Spleen (tissue), 11 donors: ENCODE results near the gene PRKCE. TPM values are rescaled to one million over a fixed set of nuclear protein-coding genes. Genes with fewer than 3 reads are reported as not detected.
A peak's percentile ranks its signal among the peaks of the same experiment; 100 is the strongest.

ENCODE experiments used
- DNase-seq: peaks from one replicate; pipeline ENCODE4 v3.0.0-alpha.2; 2020
- H3K27ac ChIP-seq, 8 donors: fragments of 200-600 bp; sonication (generic) in 7 of 8; 1 replicate in 4 of 8; 2 replicates in 4 of 8; pipeline versions ENCODE4 v1.5.0 to v1.8.0; 2016 to 2021; ENCODE audit warnings: inconsistent platforms in 4 of 8, mild to moderate bottlenecking in 4 of 8, moderate library complexity in 1 of 8
- H3K27me3 ChIP-seq, 7 donors: fragments of 200-600 bp; sonication (generic) in 6 of 7; replicated peaks in 1 of 7; 1 replicate in 4 of 7; 2 replicates in 3 of 7; pipeline versions ENCODE4 v1.5.0 to v1.8.0; 2016 to 2021; ENCODE audit warnings: inconsistent platforms in 3 of 7, mild to moderate bottlenecking in 1 of 7
- H3K36me3 ChIP-seq, 6 donors: fragments of 200-600 bp; sonication (generic) in 5 of 6; 1 replicate in 4 of 6; 2 replicates in 2 of 6; pipeline versions ENCODE4 v1.5.0 to v1.8.0; 2016 to 2021; ENCODE audit warnings: inconsistent platforms in 2 of 6
- H3K4me1 ChIP-seq, 6 donors: fragments of 200-600 bp; sonication (generic) in 5 of 6; 1 replicate in 3 of 6; 2 replicates in 3 of 6; pipeline versions ENCODE4 v1.5.0 to v1.8.0; 2016 to 2021; ENCODE audit warnings: inconsistent platforms in 3 of 6
- H3K4me3 ChIP-seq, 8 donors: fragments of 200-600 bp; sonication (generic) in 7 of 8; 1 replicate in 4 of 8; 2 replicates in 4 of 8; pipeline versions ENCODE4 v1.5.0 to v1.8.0; 2016 to 2021; ENCODE audit warnings: inconsistent platforms in 4 of 8, mild to moderate bottlenecking in 4 of 8, moderate library complexity in 2 of 8
- H3K9me3 ChIP-seq, 8 donors: fragments of 200-600 bp; sonication (generic) in 7 of 8; 1 replicate in 4 of 8; 2 replicates in 4 of 8; pipeline versions ENCODE4 v1.5.0 to v1.8.0; 2016 to 2021; ENCODE audit warnings: inconsistent platforms in 4 of 8
- CTCF ChIP-seq, 11 experiments: fragments of 200-600 bp in 7 of 11; fragments of 450-650 bp in 4 of 11; sonication (generic) in 4 of 11; IDR thresholded peaks in 8 of 11; conservative IDR thresholded peaks in 3 of 11; 1 replicate in 7 of 11; 2 replicates in 4 of 11; pipeline versions ENCODE4 v1.4.0 to v1.8.0; 2016 to 2021; ENCODE audit warnings: antibody characterized with exemption in 11 of 11, inconsistent platforms in 4 of 11, mild to moderate bottlenecking in 1 of 11
- POLR2A ChIP-seq, 3 donors: fragments of 450-650 bp; IDR thresholded peaks; one replicate each; pipeline ENCODE4 v1.5.1; 2017; ENCODE audit warnings: antibody characterized with exemption in 3 of 3, mild to moderate bottlenecking in 1 of 3
- POLR2AphosphoS5 ChIP-seq, 3 donors: sonication (generic); formaldehyde crosslinking; IDR thresholded peaks; one replicate each; pipeline ENCODE4 v1.5.1; 2017; ENCODE audit warnings: antibody characterized with exemption in 3 of 3
- WGBS, 5 donors: extraction: QIAGEN DNeasy Blood & Tissue Kit in 3 of 5; methylation state at CpG; one replicate each; pipeline versions ENCODE4 v1.1.5 to v1.1.7; 2013 to 2018; 5-methylcytosine and 5-hydroxymethylcytosine counted together
- intact Hi-C: fragments of 100-400 bp; cut with DNase I; formaldehyde crosslinking; loops from one replicate; pipeline ENCODE4 v1.15.0; 2023; ENCODE audit warnings: low total_unique reads
- polyA plus RNA-seq, 3 donors: library from polyadenylated mRNA; stranded (reverse); fragments of 200-250 nt; gene quantifications; one replicate each; pipeline ENCODE4 v1.2.1, GENCODE V29; 2013
- total RNA-seq, 7 donors: library from RNA; depleted of rRNA in 3 of 7; stranded (reverse); fragments of >200 nt in 3 of 7; fragmentation: NEBNext Ultra II Directional in 4 of 7; extraction: Animal tissue kit (Norgen Biotek cat#: 25700) in 4 of 7; gene quantifications; one replicate each; pipeline versions ENCODE4 v1.1.0 to v1.2.1, GENCODE V29; 2016 to 2021
- donor health status: healthy with polysubstance abuse.
- donor health status: DM: no; HTN: no; CAD: no; lungs with moderate emphysema.
- donor health status: DM: no; HTN: no; CAD: no.
- donor health status: Bipolar disorder and iron deficiency.
- donor health status: healthy.
- donor health status: DM: no; HTN: no; CAD: no.
- donor health status: DM: yes; HTN: yes; CAD: no.

PRKCE gene
- total and polyA plus RNA-seq, 10 donors, result 2.5 to 43.6 (median 18.8) TPM

GRCh38 chr2:45892425-45892745 lies 240.9 kb downstream of the PRKCE start:
- WGBS, 5 donors, result 31 to 47% (median 34%) methylated on average over 3 of the region's 3 CpGs
- H3K27me3 ChIP-seq, result no peaks in the 10 kb centered on the region
- peak overlapping the region in 4 of 8 donors; percentile 88 to 97 (median 92) for H3K27ac ChIP-seq
- no peak for DNase-seq
- H3K4me3 ChIP-seq, result peak overlapping the region in 1 of 8 donors; percentile 34
- no peaks in the 10 kb centered on the region for H3K36me3 ChIP-seq
- intact Hi-C loops, result no loop called here
- H3K9me3 ChIP-seq, result no peaks in the 10 kb centered on the region
- no peak for TF ChIP-seq POLR2A (IDR thresholded peaks at IDR 0.05)
- TF ChIP-seq CTCF (IDR thresholded peaks at IDR 0.05 in 8 of 11, conservative IDR thresholded peaks at IDR 0.05 in 3 of 11), result no peak
- no peak for TF ChIP-seq POLR2AphosphoS5 (IDR thresholded peaks at IDR 0.05)
- peaks cover 27 to 100% (median 68%) of the 10 kb centered on the region in 6 donors for H3K4me1 ChIP-seq

- Histone ChIP-seq H3K4me1 (peaks cover 27 to 100% (median 67%) of the 10 kb centered on the region in 6 donors), H3K36me3 (no peaks in the 10 kb centered on the region), H3K4me3 (peak overlapping the region in 1 of 8 donors; percentile 34), H3K9me3 (no peaks in the 10 kb centered on the region), H3K27ac (peak overlapping the region in 3 of 8 donors; percentile 92 to 97 (median 93)), H3K27me3 (no peaks in the 10 kb centered on the region)
- TF ChIP-seq POLR2AphosphoS5 (IDR thresholded peaks at IDR 0.05), result no peak
- TF ChIP-seq CTCF (IDR thresholded peaks at IDR 0.05 in 8 of 11, conservative IDR thresholded peaks at IDR 0.05 in 3 of 11), result no peak
- TF ChIP-seq POLR2A (IDR thresholded peaks at IDR 0.05), result no peak
- intact Hi-C loops, result no loop called here
- 31 to 49% (median 33%) methylated on average over 7 of the region's 7 CpGs for WGBS, 5 donors
- DNase-seq, result no peak
Measured at GRCh38 chr2:45892757-45893156, 241.3 kb downstream of the PRKCE start.

- intact Hi-C loops, result no loop called here
- no peak for DNase-seq
- H3K27ac ChIP-seq, result peak overlapping the region in 1 of 8 donors; percentile 97
Measured at GRCh38 chr2:45894211-45894610, 242.7 kb downstream of the PRKCE start.

More at GRCh38 chr2:45894211-45894610, 242.7 kb downstream of the PRKCE start:
- Histone ChIP-seq H3K9me3 (no peaks in the 10 kb centered on the region), H3K4me1 (peaks cover 18 to 97% (median 56%) of the 10 kb centered on the region in 6 donors), H3K4me3 (no peak overlapping the region), H3K36me3 (no peaks in the 10 kb centered on the region), H3K27me3 (no peaks in the 10 kb centered on the region)
- no peak for TF ChIP-seq POLR2AphosphoS5 (IDR thresholded peaks at IDR 0.05)
- TF ChIP-seq POLR2A (IDR thresholded peaks at IDR 0.05), result no peak
- no peak for TF ChIP-seq CTCF (IDR thresholded peaks at IDR 0.05 in 8 of 11, conservative IDR thresholded peaks at IDR 0.05 in 3 of 11)
- 90 to 97% (median 93%) methylated on average over 4 of the region's 4 CpGs for WGBS, 5 donors
